ENCODE results near the gene BRINP2. TPM values are rescaled to one million over a fixed set of nuclear protein-coding genes. Genes with fewer than 3 reads are reported as not detected.
A peak's percentile ranks its signal among the peaks of the same experiment; 100 is the strongest.

Gene BRINP2
- total and polyA plus RNA-seq, 2 of the 8 experiments (the other 6 are each of a cell fraction or from before 2014, with no cell fraction given), result 0.39 to 0.42 TPM

GRCh38 chr1:177164380-177165068 lies 6.2 kb upstream of the BRINP2 start, which contains the start of gene ASTN1:
TSS of gene ASTN1 (minus strand) at chr1:177164712. CDS start at chr1:177164676, 36 bp downstream.
- peak within 1 kb of the TSS; percentile 91 for H4K91ac ChIP-seq (replicated peaks; ENCODE audit: insufficient read length, low read length)
- H4K20me1 ChIP-seq (replicated peaks in 1 of 2; ENCODE audit: control insufficient read depth in 1 of 2, insufficient read depth in 2 of 2, low read length in 2 of 2), result no peaks in the 10 kb centered on the region
- peak within 1 kb of the TSS; percentile 17 for H3K56ac ChIP-seq (replicated peaks; ENCODE audit: insufficient read length, low read depth, low read length)
- peaks cover 7 to 42% (median 34%) of the 10 kb centered on the region in 4 experiments for H3K27me3 ChIP-seq (replicated peaks in 1 of 4; ENCODE audit: control insufficient read depth in 3 of 4, extremely low read depth in 1 of 4, insufficient read depth in 3 of 4, low read length in 3 of 4)
- no peak within 1 kb of the TSS for H2BK5ac ChIP-seq (ENCODE audit: low read depth, low read length)
- no peak within 1 kb of the TSS for H4K5ac ChIP-seq (ENCODE audit: insufficient read length, low read depth, low read length)
- DNase-seq (ENCODE audit: low read depth in 1 of 2, low spot score in 2 of 2) (peak in 1 of 2 experiments; percentile 78), FAIRE-seq (no peak)
- H3K4ac ChIP-seq (replicated peaks; ENCODE audit: insufficient read length, low read depth, low read length), result no peak within 1 kb of the TSS
- peak within 1 kb of the TSS; percentile 76; the same call in 1 of the 2 replicates for H3K18ac ChIP-seq (ENCODE audit: extremely low read depth, low read length)
- no peaks in the 10 kb centered on the region for H3K79me1 ChIP-seq (ENCODE audit: low read depth, low read length)
- 2% methylated on average over 29 of the region's 49 CpGs; no CpG with 5 or more reads in 1 of the 2 experiments for WGBS, 2 experiments (ENCODE audit: extremely low coverage in 1 of 2, insufficient coverage in 1 of 2, insufficient read length in 1 of 2, insufficient replicate concordance in 2 of 2, low coverage in 1 of 2, low lambda C conversion rate in 2 of 2, missing lambda C conversion rate in 1 of 2)
- H2BK12ac ChIP-seq (ENCODE audit: low read depth, low read length), result peak within 1 kb of the TSS; percentile 86; the same call in 1 of the 2 replicates
- peak within 1 kb of the TSS; percentile 91 for H2BK120ac ChIP-seq (replicated peaks; ENCODE audit: low read depth, low read length)
- H3K9ac ChIP-seq (replicated peaks in 1 of 4; ENCODE audit: extremely low read depth in 1 of 4, low read depth in 3 of 4, low read length in 3 of 4), result peak within 1 kb of the TSS in 3 of 4 experiments; percentile 19 to 46 (median 36); a peak in 6 of 7 replicates
- H2BK15ac ChIP-seq (ENCODE audit: low read length), result peak within 1 kb of the TSS; percentile 89; the same call in 1 of the 2 replicates
- no peak within 1 kb of the TSS for H3K14ac ChIP-seq (ENCODE audit: insufficient read length)
- H3K9me3 ChIP-seq (ENCODE audit: insufficient read depth in 2 of 2, low read depth in 1 of 2, low read length in 1 of 2), result no peaks in the 10 kb centered on the region
- peak within 1 kb of the TSS; percentile 82 to 96 for H3K4me2 ChIP-seq (ENCODE audit: insufficient read depth in 1 of 2, low read depth in 2 of 2, low read length in 2 of 2)
- peaks cover 13% of the 10 kb centered on the region for H3K23me2 ChIP-seq (ENCODE audit: low read depth, low read length)
- H2AFZ ChIP-seq (ENCODE audit: low read length), result peak within 1 kb of the TSS; percentile 90
- CTCF ChIA-PET (ENCODE audit: partially characterized antibody), result interaction anchor here (0.6 to 3.2 kb wide), 20 partner anchors 8 to 399 kb away, joined by 3 to 23 read pairs (median 4); no protein-coding TSS in a partner anchor
- H2AK5ac ChIP-seq (ENCODE audit: low read depth, low read length), result no peak within 1 kb of the TSS
- H3K36me3 ChIP-seq (ENCODE audit: control insufficient read depth in 2 of 4, insufficient read depth in 4 of 4, low read length in 3 of 4), result no peaks in the 10 kb centered on the region
- H2BK20ac ChIP-seq (ENCODE audit: low read length), result peak within 1 kb of the TSS; percentile 92
- H3K4me3 ChIP-seq (ENCODE audit: extremely low read depth in 1 of 4, insufficient read depth in 2 of 4, low read depth in 3 of 4, low read length in 4 of 4), result peak within 1 kb of the TSS; percentile 80 to 86 (median 82)
- H4K8ac ChIP-seq (ENCODE audit: extremely low read depth, insufficient read depth, low read length), result peak within 1 kb of the TSS; percentile 28
- peaks cover 0 to 5% (median 4%) of the 10 kb centered on the region in 4 experiments; a peak in 4 of 7 replicates for H3K4me1 ChIP-seq (replicated peaks in 1 of 4; ENCODE audit: control insufficient read depth in 3 of 4, insufficient read depth in 4 of 4, low read length in 3 of 4)
- POLR2A ChIA-PET (ENCODE audit: partially characterized antibody), result interaction anchor here (0.6 to 1.7 kb wide), 5 partner anchors 9 to 270 kb away, joined by 3 to 6 read pairs (median 4); no protein-coding TSS in a partner anchor
- H3K23ac ChIP-seq (ENCODE audit: insufficient read length), result no peak within 1 kb of the TSS
- H3K27ac ChIP-seq (ENCODE audit: low read depth, low read length), result no peak within 1 kb of the TSS
- no peaks in the 10 kb centered on the region for H3K79me2 ChIP-seq (ENCODE audit: control insufficient read depth in 1 of 2, insufficient read depth in 2 of 2, low read length in 2 of 2)
- peak; percentile 99 for TF ChIP-seq ASH2L (IDR thresholded peaks at IDR 0.05; ENCODE audit: low read length)
- no peak for TF ChIP-seq CBX8 (IDR thresholded peaks at IDR 0.05; ENCODE audit: borderline replicate concordance, low read depth, low read length)
- no peak for TF ChIP-seq SRF (IDR thresholded peaks at IDR 0.05; ENCODE audit: low read depth, low read length)
- TF ChIP-seq NRF1 (IDR thresholded peaks at IDR 0.05; ENCODE audit: low read depth, low read length), result no peak
- TF ChIP-seq SP1 (IDR thresholded peaks at IDR 0.05; ENCODE audit: low read depth, low read length), result 0 out of 2 replicates have a peak, but pooled peaks have one; percentile 38
- TF ChIP-seq E2F6 (IDR thresholded peaks at IDR 0.05), result no peak
- no peak for TF ChIP-seq EZH2 (IDR thresholded peaks at IDR 0.05; ENCODE audit: low read depth, low read length, severe bottlenecking)
- TF ChIP-seq SUZ12 (IDR thresholded peaks at IDR 0.05; ENCODE audit: low read length), result peak; percentile 51; the same call in 1 of the 2 replicates
- TF ChIP-seq CTBP2 (IDR thresholded peaks at IDR 0.05; ENCODE audit: borderline replicate concordance, insufficient read depth, insufficient read length, low read length), result peak; percentile 33
- TF ChIP-seq HDAC2 (IDR thresholded peaks at IDR 0.05; ENCODE audit: borderline replicate concordance in 1 of 2, low read depth in 2 of 2, low read length in 2 of 2), result peak in 1 of 2 experiments; percentile 86; a peak in 1 of 4 replicates

All from H1 (cell line).